ENCODE data around the gene CDKL5.

Gene CDKL5

DNA sequence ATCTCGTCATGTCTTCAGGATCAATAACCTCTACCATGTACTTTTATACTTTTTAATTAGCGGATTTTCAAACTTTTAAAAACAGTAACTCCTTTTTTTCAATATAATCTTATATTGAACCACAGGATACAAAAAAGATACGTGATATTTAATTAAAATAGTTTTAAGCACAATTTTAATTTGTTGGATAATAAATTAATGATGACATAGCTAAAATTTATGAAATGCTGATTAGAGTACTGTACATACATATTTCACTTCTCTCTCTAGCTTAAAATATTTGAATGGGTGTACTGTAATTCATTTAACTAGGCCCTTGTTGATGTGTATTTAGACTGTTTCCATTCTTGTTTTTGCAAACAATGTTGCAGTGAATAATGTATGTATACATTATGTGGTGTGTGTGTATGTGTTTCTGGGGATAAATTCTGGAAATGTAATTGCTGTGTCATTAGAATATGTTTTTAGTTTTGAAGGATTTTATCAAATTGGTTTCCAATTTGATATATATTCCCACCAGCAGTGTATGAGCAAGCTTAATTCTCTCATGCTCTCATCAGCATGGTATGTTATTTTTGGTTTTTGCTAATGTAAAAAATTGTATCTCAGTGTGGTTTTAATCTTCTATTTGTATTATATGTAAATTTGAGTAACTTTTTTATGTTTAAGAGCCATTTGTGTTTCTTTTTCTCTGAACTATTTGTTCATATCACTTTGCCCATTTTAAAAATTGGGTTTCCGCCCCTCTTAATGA is 66.4 kb downstream of the CDKL5 start:
- TF ChIP-seq, protein P1, sequence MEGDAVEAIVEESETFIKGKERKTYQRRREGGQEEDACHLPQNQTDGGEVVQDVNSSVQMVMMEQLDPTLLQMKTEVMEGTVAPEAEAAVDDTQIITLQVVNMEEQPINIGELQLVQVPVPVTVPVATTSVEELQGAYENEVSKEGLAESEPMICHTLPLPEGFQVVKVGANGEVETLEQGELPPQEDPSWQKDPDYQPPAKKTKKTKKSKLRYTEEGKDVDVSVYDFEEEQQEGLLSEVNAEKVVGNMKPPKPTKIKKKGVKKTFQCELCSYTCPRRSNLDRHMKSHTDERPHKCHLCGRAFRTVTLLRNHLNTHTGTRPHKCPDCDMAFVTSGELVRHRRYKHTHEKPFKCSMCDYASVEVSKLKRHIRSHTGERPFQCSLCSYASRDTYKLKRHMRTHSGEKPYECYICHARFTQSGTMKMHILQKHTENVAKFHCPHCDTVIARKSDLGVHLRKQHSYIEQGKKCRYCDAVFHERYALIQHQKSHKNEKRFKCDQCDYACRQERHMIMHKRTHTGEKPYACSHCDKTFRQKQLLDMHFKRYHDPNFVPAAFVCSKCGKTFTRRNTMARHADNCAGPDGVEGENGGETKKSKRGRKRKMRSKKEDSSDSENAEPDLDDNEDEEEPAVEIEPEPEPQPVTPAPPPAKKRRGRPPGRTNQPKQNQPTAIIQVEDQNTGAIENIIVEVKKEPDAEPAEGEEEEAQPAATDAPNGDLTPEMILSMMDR (IDR thresholded peaks at IDR 0.05; ENCODE audit: low read depth, low read length, missing control alignments): no peak
- in situ Hi-C loops (cut with HindIII; ENCODE audit: low pct_ligation_motif_present, low sequenced_read_pairs): no loop called here

DNA sequence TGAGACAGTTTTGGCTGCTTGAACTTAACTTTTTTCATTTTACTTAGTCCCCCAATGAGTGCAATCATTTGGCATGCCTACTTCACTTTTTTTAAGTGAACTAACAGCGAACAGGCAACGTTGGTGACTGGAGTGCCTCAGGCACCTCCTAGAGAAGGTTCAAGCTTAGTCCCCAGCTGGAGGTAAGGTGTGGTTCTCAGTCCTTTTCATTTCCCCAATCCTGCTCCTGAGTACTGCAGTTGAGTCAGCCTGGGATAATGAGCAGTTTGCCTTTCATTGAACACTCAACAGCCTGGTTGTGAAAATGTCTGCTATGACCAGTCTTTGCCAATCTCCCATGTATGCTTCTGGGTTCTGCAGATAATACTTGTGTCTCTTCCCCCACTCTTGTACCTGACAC is 109.5 kb downstream of the CDKL5 start:
- Histone ChIP-seq H3K27me3 (replicated peaks) (no peaks in the 10 kb centered on the region), H3K36me3 (replicated peaks) (no peaks in the 10 kb centered on the region), H3K4me3 (ENCODE audit: low read depth, low read length) (no peak overlapping the region), H3K27ac (no peak overlapping the region)
- in situ Hi-C loops (cut with HindIII; ENCODE audit: low pct_ligation_motif_present, low sequenced_read_pairs): no loop called here
- no peak for DNase-seq
- TF ChIP-seq, protein P1 (IDR thresholded peaks at IDR 0.05; ENCODE audit: low read depth, low read length, missing control alignments): no peak

More for the DNA sequence above, 66.4 kb downstream of the CDKL5 start:
- Histone ChIP-seq H3K27ac (peak overlapping the region; percentile 31), H3K27me3 (replicated peaks) (no peaks in the 10 kb centered on the region), H3K36me3 (replicated peaks) (no peaks in the 10 kb centered on the region), H3K4me3 (ENCODE audit: low read depth, low read length) (no peak overlapping the region)
- no peak for DNase-seq

DNA sequence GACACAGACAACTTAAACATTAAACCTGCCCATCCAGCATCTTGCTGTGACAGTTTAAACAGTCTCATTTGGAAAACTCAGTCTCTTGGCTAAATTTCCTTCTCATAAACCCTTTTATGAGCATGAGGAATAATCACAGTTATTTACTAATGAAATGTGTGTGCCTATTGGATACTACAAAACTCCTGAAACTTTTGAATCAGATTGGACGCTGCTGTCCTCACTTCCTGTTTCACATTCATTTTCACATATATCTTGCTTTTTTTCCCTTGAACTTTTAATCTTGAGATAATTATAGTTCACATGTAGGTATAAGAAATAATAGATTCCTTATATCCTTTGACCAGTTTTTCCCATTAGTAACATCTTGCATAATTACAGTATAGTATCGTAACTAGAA is 111.7 kb downstream of the CDKL5 start:
- H3K36me3 ChIP-seq (replicated peaks): no peaks in the 10 kb centered on the region

DNA sequence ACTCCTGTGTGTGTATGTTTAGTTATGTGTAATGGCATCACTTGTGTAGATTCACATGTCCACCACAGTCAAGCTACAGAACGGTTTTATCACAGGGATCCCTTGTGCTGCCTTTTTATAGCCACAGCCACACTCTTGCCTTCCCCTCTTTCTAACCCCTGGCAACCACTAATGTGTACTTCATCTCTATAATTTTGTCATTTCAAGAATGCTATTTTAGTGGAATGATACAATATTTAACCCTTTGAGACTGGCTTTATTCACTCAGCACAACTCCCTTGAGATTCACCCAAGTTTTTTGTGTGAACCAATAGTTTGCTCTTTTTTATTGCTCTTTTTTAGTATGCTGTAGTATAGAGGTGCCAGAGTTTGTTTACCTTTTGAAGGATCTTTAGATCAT is 112.1 kb downstream of the CDKL5 start:
- Histone ChIP-seq H3K27me3 (replicated peaks) (no peaks in the 10 kb centered on the region), H3K4me3 (ENCODE audit: low read depth, low read length) (no peak overlapping the region), H3K27ac (no peak overlapping the region), H3K36me3 (replicated peaks) (no peaks in the 10 kb centered on the region)
- TF ChIP-seq, protein P1 (IDR thresholded peaks at IDR 0.05; ENCODE audit: low read depth, low read length, missing control alignments): no peak
- in situ Hi-C loops (cut with HindIII; ENCODE audit: low pct_ligation_motif_present, low sequenced_read_pairs): no loop called here
- no peak for DNase-seq

More for the DNA sequence above, 111.7 kb downstream of the CDKL5 start:
- H3K4me3 ChIP-seq (ENCODE audit: low read depth, low read length): no peak overlapping the region
- H3K27me3 ChIP-seq (replicated peaks): no peaks in the 10 kb centered on the region
- in situ Hi-C loops (cut with HindIII; ENCODE audit: low pct_ligation_motif_present, low sequenced_read_pairs): no loop called here
- DNase-seq: no peak
- TF ChIP-seq, protein P1 (IDR thresholded peaks at IDR 0.05; ENCODE audit: low read depth, low read length, missing control alignments): no peak
- no peak overlapping the region for H3K27ac ChIP-seq

DNA sequence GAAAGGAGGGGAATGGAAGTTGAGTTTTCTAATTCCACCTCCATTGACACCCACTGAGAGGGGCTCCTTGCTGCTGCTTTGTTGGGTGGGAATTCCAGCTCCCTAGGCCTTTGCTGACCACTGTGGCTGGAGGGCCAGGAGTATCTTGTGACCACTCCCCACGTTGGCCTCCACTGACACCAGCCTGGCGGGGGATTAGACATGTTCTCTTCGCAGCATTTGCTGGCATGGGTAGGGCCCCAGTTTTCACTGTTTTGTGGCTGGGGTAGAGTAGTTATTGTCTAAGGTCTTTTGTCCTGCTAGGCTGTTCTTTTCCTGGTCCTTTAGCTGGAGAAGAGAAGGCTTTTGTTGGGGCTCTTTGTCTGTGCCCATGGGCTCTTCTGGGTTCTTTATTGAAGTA is 116.7 kb downstream of the CDKL5 start:
- Histone ChIP-seq H3K4me3 (ENCODE audit: low read depth, low read length) (no peak overlapping the region), H3K36me3 (replicated peaks) (no peaks in the 10 kb centered on the region), H3K27me3 (replicated peaks) (no peaks in the 10 kb centered on the region), H3K27ac (no peak overlapping the region)
- TF ChIP-seq, protein P1 (IDR thresholded peaks at IDR 0.05; ENCODE audit: low read depth, low read length, missing control alignments): no peak
- DNase-seq: no peak
- in situ Hi-C loops (cut with HindIII; ENCODE audit: low pct_ligation_motif_present, low sequenced_read_pairs): no loop called here

DNA sequence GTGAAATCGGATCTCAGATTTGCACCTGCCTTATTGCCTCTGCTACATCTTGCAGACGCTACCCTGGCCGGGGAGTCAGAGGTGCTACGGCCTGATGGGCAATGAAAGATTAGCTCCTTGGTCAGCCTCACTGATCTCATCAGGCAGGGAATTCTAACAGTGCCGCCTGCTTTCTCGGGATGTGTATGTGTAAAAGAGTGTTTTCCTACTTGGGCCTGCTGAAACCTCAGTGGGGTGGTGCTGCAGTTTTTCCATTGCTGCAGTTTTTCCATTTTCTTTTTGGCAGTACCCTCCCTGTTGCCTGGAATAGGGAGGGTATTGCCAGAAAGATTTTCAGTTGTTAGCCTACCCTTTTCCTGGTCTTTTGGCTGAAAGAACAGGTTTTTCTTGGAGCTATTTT is 117.5 kb downstream of the CDKL5 start:
- no peaks in the 10 kb centered on the region for H3K36me3 ChIP-seq (replicated peaks)
- no peak overlapping the region for H3K27ac ChIP-seq
- H3K4me3 ChIP-seq (ENCODE audit: low read depth, low read length): no peak overlapping the region
- DNase-seq: no peak
- TF ChIP-seq, protein P1 (IDR thresholded peaks at IDR 0.05; ENCODE audit: low read depth, low read length, missing control alignments): no peak
- no peaks in the 10 kb centered on the region for H3K27me3 ChIP-seq (replicated peaks)
- in situ Hi-C loops (cut with HindIII; ENCODE audit: low pct_ligation_motif_present, low sequenced_read_pairs): no loop called here
